NK-92 (cell line): ENCODE data around the gene RBM17.
"Not testable (repeated sequence)": the region's sequence is repeated elsewhere in the genome, so short reads cannot be mapped to it uniquely, and the experiment has no call there.

Experiments
- DNase-seq: peaks from one replicate; lab custom pipeline; 2025; ENCODE audit not compliant: unreplicated experiment; lab: John Stamatoyannopoulos, UW

RBM17 gene

GRCh38 chr10:6135039-6135438 lies 46.2 kb downstream of the RBM17 start:
- DNase-seq: no peak

GRCh38 chr10:6135589-6136168 lies 46.8 kb downstream of the RBM17 start:
- no peak for DNase-seq

- DNase-seq: no peak
Observed at GRCh38 chr10:6136215-6137201, 47.7 kb downstream of the RBM17 start.

GRCh38 chr10:6138456-6138855 lies 49.6 kb downstream of the RBM17 start:
- DNase-seq: no peak

GRCh38 chr10:6139470-6139869 lies 50.6 kb downstream of the RBM17 start:
- DNase-seq: no peak

- DNase-seq: no peak
Observed at GRCh38 chr10:6140141-6140841, 51.5 kb downstream of the RBM17 start.

GRCh38 chr10:6140965-6141295 lies 52.1 kb downstream of the RBM17 start:
- no peak for DNase-seq

GRCh38 chr10:6141296-6142151 lies 52.7 kb downstream of the RBM17 start:
- DNase-seq: no peak

GRCh38 chr10:6142186-6142585 lies 53.4 kb downstream of the RBM17 start:
- DNase-seq: not testable (repeated sequence)

GRCh38 chr10:6142644-6143043 lies 53.8 kb downstream of the RBM17 start:
- DNase-seq: no peak

- DNase-seq: no peak
Observed at GRCh38 chr10:6143181-6143580, 54.3 kb downstream of the RBM17 start.

GRCh38 chr10:6144406-6145165 lies 55.8 kb downstream of the RBM17 start:
- no peak for DNase-seq

GRCh38 chr10:6145166-6145987 lies 56.5 kb downstream of the RBM17 start:
- no peak for DNase-seq

GRCh38 chr10:6146013-6146785 lies 57.4 kb downstream of the RBM17 start:
- no peak for DNase-seq

GRCh38 chr10:6146921-6147320 lies 58.1 kb downstream of the RBM17 start:
- no peak for DNase-seq

GRCh38 chr10:6148251-6148701 lies 59.4 kb downstream of the RBM17 start:
- DNase-seq: no peak

GRCh38 chr10:6148908-6149307 lies 60.1 kb downstream of the RBM17 start:
- DNase-seq: no peak
